GM10266 (cell line): ENCODE results near the gene DYNC2LI1.

Source experiments
- DNase-seq: peaks from one replicate; pipeline ENCODE4 v3.0.0; 2012; ENCODE audit errors: extremely low spot score
- TF ChIP-seq, protein P1 (sequence below): IDR thresholded peaks from 2 replicates; pipeline ENCODE4 v1.5.1; 2012; ENCODE audit warnings: mild to moderate bottlenecking, low read depth; ENCODE audit not compliant: control insufficient read depth, insufficient read depth; ENCODE audit errors: missing control alignments

DYNC2LI1 gene

GRCh38 chr2:43788646-43789045, 14.8 kb downstream of the DYNC2LI1 start:
- TF ChIP-seq, protein P1, sequence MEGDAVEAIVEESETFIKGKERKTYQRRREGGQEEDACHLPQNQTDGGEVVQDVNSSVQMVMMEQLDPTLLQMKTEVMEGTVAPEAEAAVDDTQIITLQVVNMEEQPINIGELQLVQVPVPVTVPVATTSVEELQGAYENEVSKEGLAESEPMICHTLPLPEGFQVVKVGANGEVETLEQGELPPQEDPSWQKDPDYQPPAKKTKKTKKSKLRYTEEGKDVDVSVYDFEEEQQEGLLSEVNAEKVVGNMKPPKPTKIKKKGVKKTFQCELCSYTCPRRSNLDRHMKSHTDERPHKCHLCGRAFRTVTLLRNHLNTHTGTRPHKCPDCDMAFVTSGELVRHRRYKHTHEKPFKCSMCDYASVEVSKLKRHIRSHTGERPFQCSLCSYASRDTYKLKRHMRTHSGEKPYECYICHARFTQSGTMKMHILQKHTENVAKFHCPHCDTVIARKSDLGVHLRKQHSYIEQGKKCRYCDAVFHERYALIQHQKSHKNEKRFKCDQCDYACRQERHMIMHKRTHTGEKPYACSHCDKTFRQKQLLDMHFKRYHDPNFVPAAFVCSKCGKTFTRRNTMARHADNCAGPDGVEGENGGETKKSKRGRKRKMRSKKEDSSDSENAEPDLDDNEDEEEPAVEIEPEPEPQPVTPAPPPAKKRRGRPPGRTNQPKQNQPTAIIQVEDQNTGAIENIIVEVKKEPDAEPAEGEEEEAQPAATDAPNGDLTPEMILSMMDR = no peak
- DNase-seq = no peak

- DNase-seq = no peak
- TF ChIP-seq, protein P1 = no peak
Measured at GRCh38 chr2:43790147-43790546, 16.3 kb downstream of the DYNC2LI1 start.

GRCh38 chr2:43791035-43791765, 17.4 kb downstream of the DYNC2LI1 start:
- DNase-seq = no peak
- TF ChIP-seq, protein P1 = no peak

GRCh38 chr2:43792653-43793052, 18.8 kb downstream of the DYNC2LI1 start:
- DNase-seq = no peak
- TF ChIP-seq, protein P1 = no peak

GRCh38 chr2:43794956-43795355, 21.1 kb downstream of the DYNC2LI1 start:
- TF ChIP-seq, protein P1 = no peak
- no peak for DNase-seq

DNA sequence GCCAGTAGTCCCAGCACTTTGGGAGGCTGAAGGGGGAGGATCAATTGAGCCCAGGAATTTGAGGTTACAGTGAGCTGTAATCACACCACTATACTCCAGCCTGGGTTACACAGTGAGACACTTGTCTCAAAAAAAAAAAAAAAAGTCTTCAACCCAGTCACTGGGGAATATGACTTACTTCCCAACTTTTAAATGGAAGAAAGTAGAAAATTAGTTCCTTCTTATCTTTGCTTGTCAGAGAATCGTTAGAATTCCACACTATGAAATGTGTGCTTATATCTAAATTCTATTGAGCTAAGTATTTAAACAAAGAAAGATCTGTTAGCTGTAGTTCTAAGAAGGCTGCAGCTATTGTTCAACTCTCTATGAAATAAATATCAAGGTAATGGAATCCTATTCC, 22.4 kb downstream of the DYNC2LI1 start:
- DNase-seq = no peak
- TF ChIP-seq, protein P1 = no peak

DNA sequence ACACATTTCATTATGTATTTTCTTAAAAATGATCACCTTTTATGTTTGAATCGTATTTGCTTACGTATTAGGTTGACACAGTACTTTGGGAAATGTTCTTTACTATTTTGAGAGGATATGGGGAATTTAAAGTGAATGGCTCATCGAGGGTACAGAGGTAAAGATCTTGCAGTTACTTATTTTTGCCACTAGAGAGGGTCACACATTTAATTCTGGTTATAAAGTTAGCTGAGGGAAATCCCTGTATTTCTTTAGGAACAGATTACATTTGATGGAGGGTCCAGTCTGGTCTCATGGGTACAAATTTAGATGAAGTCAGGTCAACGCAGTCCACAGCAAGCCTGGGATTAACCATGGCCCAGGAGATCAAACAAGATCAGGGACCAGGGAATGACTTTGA, 24.5 kb downstream of the DYNC2LI1 start:
- DNase-seq = no peak
- TF ChIP-seq, protein P1 = no peak
